ENCODE data around the gene BCAP29. TPM values are rescaled to one million over a fixed set of nuclear protein-coding genes. Genes with fewer than 3 reads are reported as not detected.

Gene BCAP29
- polyA plus RNA-seq, 1 experiment, result 20.3 TPM

- no peak for DNase-seq (ENCODE audit: low read depth)
- H3K27me3 ChIP-seq (ENCODE audit: control insufficient read depth, insufficient read depth, low read length), result no peaks in the 10 kb centered on the region
- POLR2A ChIA-PET, result no interaction called here
- CTCF ChIA-PET, result interaction anchor here (0.9 kb wide), 1 partner anchor 18 kb away, joined by 4 read pairs; no protein-coding TSS in a partner anchor
- H3K4me3 ChIP-seq (ENCODE audit: low read depth, low read length), result no peak overlapping the region
- TF ChIP-seq CTCF (IDR thresholded peaks at IDR 0.05; ENCODE audit: insufficient read depth, low read depth, low read length), result no peak
- no peaks in the 10 kb centered on the region for H3K36me3 ChIP-seq (ENCODE audit: control insufficient read depth, insufficient read depth, low read length)
Measured at GRCh38 chr7:107641676-107642075, 61.6 kb downstream of the BCAP29 start.

- POLR2A ChIA-PET, result no interaction called here
- CTCF ChIA-PET, result interaction anchor here (0.6 to 0.9 kb wide), 2 partner anchors 19 to 499 kb away, joined by 3 to 4 read pairs; no protein-coding TSS in a partner anchor
- no peak for DNase-seq (ENCODE audit: low read depth)
- Histone ChIP-seq H3K4me3 (ENCODE audit: low read depth, low read length) (no peak overlapping the region), H3K36me3 (ENCODE audit: control insufficient read depth, insufficient read depth, low read length) (no peaks in the 10 kb centered on the region), H3K27me3 (ENCODE audit: control insufficient read depth, insufficient read depth, low read length) (no peaks in the 10 kb centered on the region)
- TF ChIP-seq CTCF (IDR thresholded peaks at IDR 0.05; ENCODE audit: insufficient read depth, low read depth, low read length), result no peak
Measured at GRCh38 chr7:107642501-107642900, 62.5 kb downstream of the BCAP29 start.

GRCh38 chr7:107643407-107643806 lies 63.4 kb downstream of the BCAP29 start:
- POLR2A ChIA-PET, result no interaction called here
- Histone ChIP-seq H3K4me3 (ENCODE audit: low read depth, low read length) (no peak overlapping the region), H3K27me3 (ENCODE audit: control insufficient read depth, insufficient read depth, low read length) (no peaks in the 10 kb centered on the region), H3K36me3 (ENCODE audit: control insufficient read depth, insufficient read depth, low read length) (no peaks in the 10 kb centered on the region)
- CTCF ChIA-PET, result interaction anchor here (0.6 to 0.8 kb wide), 2 partner anchors 8 to 21 kb away, joined by 3 read pairs; no protein-coding TSS in a partner anchor
- peak; percentile 63 for TF ChIP-seq CTCF (IDR thresholded peaks at IDR 0.05; ENCODE audit: insufficient read depth, low read depth, low read length)
- DNase-seq (ENCODE audit: low read depth), result peak; percentile 21

- Histone ChIP-seq H3K36me3 (ENCODE audit: control insufficient read depth, insufficient read depth, low read length) (no peaks in the 10 kb centered on the region), H3K4me3 (ENCODE audit: low read depth, low read length) (no peak overlapping the region), H3K27me3 (ENCODE audit: control insufficient read depth, insufficient read depth, low read length) (no peaks in the 10 kb centered on the region)
- no peak for DNase-seq (ENCODE audit: low read depth)
- POLR2A ChIA-PET, result no interaction called here
- TF ChIP-seq CTCF (IDR thresholded peaks at IDR 0.05; ENCODE audit: insufficient read depth, low read depth, low read length), result no peak
- CTCF ChIA-PET, result no interaction called here
Measured at GRCh38 chr7:107643938-107644308, 63.9 kb downstream of the BCAP29 start.

- ChIA-PET POLR2A (no interaction called here), CTCF (interaction anchor here (0.7 kb wide), 1 partner anchor 905 kb away, joined by 3 read pairs; no protein-coding TSS in a partner anchor)
- no peak for TF ChIP-seq CTCF (IDR thresholded peaks at IDR 0.05; ENCODE audit: insufficient read depth, low read depth, low read length)
Measured at GRCh38 chr7:107644309-107644974, 64.4 kb downstream of the BCAP29 start.

More at GRCh38 chr7:107644309-107644974, 64.4 kb downstream of the BCAP29 start:
- DNase-seq (ENCODE audit: low read depth), result no peak
- Histone ChIP-seq H3K36me3 (ENCODE audit: control insufficient read depth, insufficient read depth, low read length) (no peaks in the 10 kb centered on the region), H3K27me3 (ENCODE audit: control insufficient read depth, insufficient read depth, low read length) (no peaks in the 10 kb centered on the region), H3K4me3 (ENCODE audit: low read depth, low read length) (no peak overlapping the region)

All from BJ (cell line).